ENCODE results near the gene DCBLD1. TPM values are rescaled to one million over a fixed set of nuclear protein-coding genes. Genes with fewer than 3 reads are reported as not detected.
A peak's percentile ranks its signal among the peaks of the same experiment; 100 is the strongest.

The DCBLD1 gene
- total RNA-seq, 1 experiment from 2014 or later = 1.5 TPM

DNA sequence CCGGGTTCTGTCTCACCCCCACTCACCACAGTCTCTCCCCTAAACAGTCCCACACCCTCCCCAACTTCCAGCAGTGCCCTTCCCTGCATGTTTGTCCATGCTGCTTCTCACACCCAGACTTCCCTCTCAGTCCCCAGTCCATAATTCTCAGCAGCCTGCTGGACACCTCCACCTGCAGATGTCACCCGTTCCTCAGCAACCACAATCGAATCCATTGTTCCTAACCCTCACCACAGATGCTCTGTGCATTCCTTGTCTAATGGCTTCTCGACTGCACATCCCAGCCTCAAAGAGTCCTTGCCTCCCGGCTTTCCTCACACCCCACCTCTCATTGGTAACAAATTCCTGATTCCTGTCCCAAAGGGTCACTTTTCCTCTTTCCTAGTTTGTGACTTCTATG lies 64.2 kb downstream of the DCBLD1 start:
- Histone ChIP-seq H3K36me3 (ENCODE audit: insufficient read depth, low read length, poor library complexity, severe bottlenecking) (no peaks in the 10 kb centered on the region), H3K4me1 (ENCODE audit: insufficient read depth, low read length, poor library complexity, severe bottlenecking) (no peaks in the 10 kb centered on the region), H3K9me3 (ENCODE audit: low read depth, low read length, poor library complexity, severe bottlenecking) (no peaks in the 10 kb centered on the region), H3K27me3 (replicated peaks; ENCODE audit: insufficient read depth, low read depth, low read length, poor library complexity) (no peaks in the 10 kb centered on the region), H3K27ac (ENCODE audit: low read depth, low read length, poor library complexity, severe bottlenecking) (no peak overlapping the region), H3K4me3 (ENCODE audit: low read depth, low read length, poor library complexity, severe bottlenecking) (no peak overlapping the region)
- no peak for TF ChIP-seq EZH2 (IDR thresholded peaks at IDR 0.05; ENCODE audit: borderline replicate concordance, low read depth, low read length, poor library complexity, severe bottlenecking)
- TF ChIP-seq, protein P1, sequence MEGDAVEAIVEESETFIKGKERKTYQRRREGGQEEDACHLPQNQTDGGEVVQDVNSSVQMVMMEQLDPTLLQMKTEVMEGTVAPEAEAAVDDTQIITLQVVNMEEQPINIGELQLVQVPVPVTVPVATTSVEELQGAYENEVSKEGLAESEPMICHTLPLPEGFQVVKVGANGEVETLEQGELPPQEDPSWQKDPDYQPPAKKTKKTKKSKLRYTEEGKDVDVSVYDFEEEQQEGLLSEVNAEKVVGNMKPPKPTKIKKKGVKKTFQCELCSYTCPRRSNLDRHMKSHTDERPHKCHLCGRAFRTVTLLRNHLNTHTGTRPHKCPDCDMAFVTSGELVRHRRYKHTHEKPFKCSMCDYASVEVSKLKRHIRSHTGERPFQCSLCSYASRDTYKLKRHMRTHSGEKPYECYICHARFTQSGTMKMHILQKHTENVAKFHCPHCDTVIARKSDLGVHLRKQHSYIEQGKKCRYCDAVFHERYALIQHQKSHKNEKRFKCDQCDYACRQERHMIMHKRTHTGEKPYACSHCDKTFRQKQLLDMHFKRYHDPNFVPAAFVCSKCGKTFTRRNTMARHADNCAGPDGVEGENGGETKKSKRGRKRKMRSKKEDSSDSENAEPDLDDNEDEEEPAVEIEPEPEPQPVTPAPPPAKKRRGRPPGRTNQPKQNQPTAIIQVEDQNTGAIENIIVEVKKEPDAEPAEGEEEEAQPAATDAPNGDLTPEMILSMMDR (conservative IDR thresholded peaks at IDR 0.05; ENCODE audit: low read depth, low read length) = no peak
- no TSS peak for BruUV-seq (replicated peaks)
- POLR2A ChIA-PET (ENCODE audit: low non-redundant PET) = interaction anchor here (0.6 kb wide), 1 partner anchor 48 kb away, joined by 18 read pairs; no protein-coding TSS in a partner anchor
- intact Hi-C loops (cut with micrococcal nuclease; ENCODE audit: unreplicated experiment) = no loop called here
- CTCF ChIA-PET = no interaction called here
- no peak for DNase-seq (ENCODE audit: low spot score)

DNA sequence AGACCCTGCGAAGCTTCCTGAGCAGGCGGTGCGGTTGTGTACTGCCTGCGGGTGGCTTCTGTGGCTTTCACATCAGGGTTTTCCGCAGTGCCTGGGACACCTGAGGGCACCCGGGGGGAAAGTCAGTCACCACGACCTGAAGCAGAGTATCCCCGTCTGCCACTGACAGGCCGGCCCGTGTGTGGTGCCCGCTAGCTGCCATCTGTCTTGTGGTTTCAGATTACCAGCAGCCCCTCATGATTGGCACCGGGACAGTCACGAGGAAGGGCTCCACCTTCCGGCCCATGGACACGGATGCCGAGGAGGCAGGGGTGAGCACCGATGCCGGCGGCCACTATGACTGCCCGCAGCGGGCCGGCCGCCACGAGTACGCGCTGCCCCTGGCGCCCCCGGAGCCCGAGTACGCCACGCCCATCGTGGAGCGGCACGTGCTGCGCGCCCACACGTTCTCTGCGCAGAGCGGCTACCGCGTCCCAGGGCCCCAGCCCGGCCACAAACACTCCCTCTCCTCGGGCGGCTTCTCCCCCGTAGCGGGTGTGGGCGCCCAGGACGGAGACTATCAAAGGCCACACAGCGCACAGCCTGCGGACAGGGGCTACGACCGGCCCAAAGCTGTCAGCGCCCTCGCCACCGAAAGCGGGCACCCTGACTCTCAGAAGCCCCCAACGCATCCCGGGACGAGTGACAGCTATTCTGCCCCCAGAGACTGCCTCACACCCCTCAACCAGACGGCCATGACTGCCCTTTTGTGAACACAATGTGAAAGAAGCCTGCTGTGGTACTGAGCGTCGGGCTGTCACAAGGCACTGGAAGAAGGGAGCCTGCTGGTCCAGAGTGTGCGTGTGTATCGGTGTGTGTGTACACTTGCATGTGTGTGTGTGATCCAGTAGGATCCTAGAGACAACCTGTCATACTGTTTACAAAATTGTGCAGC lies 65.5 kb downstream of the DCBLD1 start:
- no TSS peak for BruUV-seq (replicated peaks)
- Histone ChIP-seq H3K4me1 (ENCODE audit: insufficient read depth, low read length, poor library complexity, severe bottlenecking) (no peaks in the 10 kb centered on the region), H3K4me3 (ENCODE audit: low read depth, low read length, poor library complexity, severe bottlenecking) (no peak overlapping the region), H3K27ac (ENCODE audit: low read depth, low read length, poor library complexity, severe bottlenecking) (no peak overlapping the region), H3K27me3 (replicated peaks; ENCODE audit: insufficient read depth, low read depth, low read length, poor library complexity) (no peaks in the 10 kb centered on the region), H3K36me3 (ENCODE audit: insufficient read depth, low read length, poor library complexity, severe bottlenecking) (no peaks in the 10 kb centered on the region), H3K9me3 (ENCODE audit: low read depth, low read length, poor library complexity, severe bottlenecking) (no peaks in the 10 kb centered on the region)
- TF ChIP-seq EZH2 (IDR thresholded peaks at IDR 0.05; ENCODE audit: borderline replicate concordance, low read depth, low read length, poor library complexity, severe bottlenecking) = no peak
- TF ChIP-seq, protein P1 (conservative IDR thresholded peaks at IDR 0.05; ENCODE audit: low read depth, low read length) = no peak
- CTCF ChIA-PET = no interaction called here
- intact Hi-C loops (cut with micrococcal nuclease; ENCODE audit: unreplicated experiment) = no loop called here
- DNase-seq (ENCODE audit: low spot score) = no peak
- POLR2A ChIA-PET (ENCODE audit: low non-redundant PET) = interaction anchor here (0.5 kb wide), 1 partner anchor 1014 kb away, joined by 4 read pairs; no protein-coding TSS in a partner anchor

DNA sequence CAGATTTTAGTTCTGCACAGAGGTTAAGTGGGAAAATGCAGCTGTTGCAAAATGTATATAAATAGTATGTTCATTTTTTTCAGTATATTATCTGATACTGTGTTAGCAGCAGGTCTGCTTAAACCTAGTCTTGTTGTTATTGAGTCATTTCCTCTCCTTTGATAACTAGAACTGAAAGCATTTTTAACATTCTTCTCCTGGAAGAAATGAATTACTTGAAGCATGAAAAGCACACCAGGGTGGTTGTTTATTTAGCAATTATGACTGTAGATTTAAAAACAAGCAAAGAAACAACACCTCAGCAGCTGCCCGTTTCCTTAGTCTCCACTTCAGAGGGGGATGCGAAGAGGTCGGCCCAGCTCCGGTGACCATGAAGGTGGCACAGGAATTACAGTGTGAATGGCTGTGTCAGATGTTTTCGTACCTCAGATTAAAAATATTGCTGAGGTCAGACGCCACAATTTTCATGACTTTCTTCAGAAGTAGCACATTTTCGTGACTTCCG lies 66.4 kb downstream of the DCBLD1 start:
- H3K4me1 ChIP-seq (ENCODE audit: insufficient read depth, low read length, poor library complexity, severe bottlenecking) = no peaks in the 10 kb centered on the region
- DNase-seq (ENCODE audit: low spot score) = peak; percentile 29
- BruUV-seq (replicated peaks) = no TSS peak
- H3K9me3 ChIP-seq (ENCODE audit: low read depth, low read length, poor library complexity, severe bottlenecking) = no peaks in the 10 kb centered on the region
- POLR2A ChIA-PET (ENCODE audit: low non-redundant PET) = no interaction called here
- no peak overlapping the region for H3K4me3 ChIP-seq (ENCODE audit: low read depth, low read length, poor library complexity, severe bottlenecking)
- no peaks in the 10 kb centered on the region for H3K36me3 ChIP-seq (ENCODE audit: insufficient read depth, low read length, poor library complexity, severe bottlenecking)
- H3K27ac ChIP-seq (ENCODE audit: low read depth, low read length, poor library complexity, severe bottlenecking) = no peak overlapping the region
- TF ChIP-seq, protein P1 (conservative IDR thresholded peaks at IDR 0.05; ENCODE audit: low read depth, low read length) = no peak
- TF ChIP-seq EZH2 (IDR thresholded peaks at IDR 0.05; ENCODE audit: borderline replicate concordance, low read depth, low read length, poor library complexity, severe bottlenecking) = no peak
- H3K27me3 ChIP-seq (replicated peaks; ENCODE audit: insufficient read depth, low read depth, low read length, poor library complexity) = no peaks in the 10 kb centered on the region
- CTCF ChIA-PET = no interaction called here
- intact Hi-C loops (cut with micrococcal nuclease; ENCODE audit: unreplicated experiment) = no loop called here

Measured in A673 (cell line).